Measurements from ENCODE around the gene ANKRA2.
A peak's percentile ranks its signal among the peaks of the same experiment; 100 is the strongest.

ANKRA2 gene

DNA sequence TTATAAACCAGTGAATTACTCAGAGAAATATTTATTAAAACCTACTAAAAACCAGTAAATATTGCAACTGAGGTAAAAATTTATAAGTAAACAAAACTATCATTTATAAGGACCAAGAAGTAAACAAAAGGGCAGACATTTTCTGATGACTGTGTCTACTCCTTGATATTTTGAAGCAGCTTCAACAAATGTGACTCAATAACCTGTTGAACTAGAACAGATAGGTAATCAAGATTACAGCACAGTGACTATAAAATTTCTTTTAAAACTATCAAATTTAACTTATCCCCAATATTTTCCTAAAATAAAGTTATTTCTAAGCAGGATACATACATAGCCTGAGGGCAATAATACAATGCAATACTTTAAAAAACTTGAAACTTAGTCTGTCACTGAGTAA lies 12.8 kb downstream of the ANKRA2 start:
- in situ Hi-C loops (cut with HindIII; ENCODE audit: low sequenced_read_pairs) = no loop called here
- H3K4me3 ChIP-seq (ENCODE audit: low read depth, low read length) = no peak overlapping the region
- no peak for TF ChIP-seq CTCF (IDR thresholded peaks at IDR 0.05; ENCODE audit: low read depth, low read length)
- DNase-seq (ENCODE audit: low read depth, low spot score) = no peak

- no peak overlapping the region for H3K4me3 ChIP-seq (ENCODE audit: low read depth, low read length)
- no peak for DNase-seq (ENCODE audit: low read depth, low spot score)
- TF ChIP-seq CTCF (IDR thresholded peaks at IDR 0.05; ENCODE audit: low read depth, low read length) = no peak
- in situ Hi-C loops (cut with HindIII; ENCODE audit: low sequenced_read_pairs) = no loop called here
Observed at GRCh38 chr5:73550016-73550415, 15.4 kb downstream of the ANKRA2 start.

DNA sequence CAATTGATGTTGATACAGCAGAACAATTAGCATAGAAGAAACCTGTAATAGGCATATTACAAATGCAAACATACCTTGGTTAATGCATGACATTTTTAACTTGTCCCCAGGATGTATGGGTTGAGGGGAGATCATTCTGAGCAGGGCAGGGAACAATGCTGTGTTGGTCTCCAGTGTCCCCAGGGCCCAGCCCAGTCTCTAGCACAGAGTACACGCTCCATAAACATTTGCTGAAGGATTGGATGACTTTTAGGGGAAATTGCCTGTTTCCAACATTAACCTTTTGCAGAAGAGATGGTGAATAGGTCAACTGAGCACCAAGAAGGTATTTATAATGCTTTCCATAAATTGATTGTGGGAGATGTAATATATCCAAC lies 20.0 kb downstream of the ANKRA2 start:
- no peak for TF ChIP-seq CTCF (IDR thresholded peaks at IDR 0.05; ENCODE audit: low read depth, low read length)
- DNase-seq (ENCODE audit: low read depth, low spot score) = no peak
- in situ Hi-C loops (cut with HindIII; ENCODE audit: low sequenced_read_pairs) = no loop called here
- no peak overlapping the region for H3K4me3 ChIP-seq (ENCODE audit: low read depth, low read length)

GRCh38 chr5:73544429-73545402 lies 20.7 kb downstream of the ANKRA2 start:
- no peak overlapping the region for H3K4me3 ChIP-seq (ENCODE audit: low read depth, low read length)
- no peak for DNase-seq (ENCODE audit: low read depth, low spot score)
- in situ Hi-C loops (cut with HindIII; ENCODE audit: low sequenced_read_pairs) = no loop called here
- TF ChIP-seq CTCF (IDR thresholded peaks at IDR 0.05; ENCODE audit: low read depth, low read length) = no peak

DNA sequence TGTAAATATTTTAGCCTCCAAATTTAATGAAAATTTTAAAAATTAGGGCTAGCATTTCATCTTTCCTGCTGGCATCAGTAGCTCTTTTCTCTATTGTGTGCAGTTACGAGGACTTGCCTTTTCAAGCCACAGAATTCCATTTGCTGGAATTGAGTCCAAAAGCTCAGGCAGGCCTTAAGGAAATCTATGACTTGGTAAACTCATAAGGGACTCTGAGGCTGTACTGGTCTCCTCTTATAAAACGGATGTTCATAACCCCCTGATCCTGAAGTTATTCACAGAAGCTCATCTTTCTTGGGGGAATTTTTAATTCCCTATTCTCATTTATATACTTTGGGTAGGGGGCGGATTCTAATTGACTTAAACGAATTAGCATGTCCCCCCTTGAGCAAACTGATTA lies 23.4 kb downstream of the ANKRA2 start:
- H3K4me3 ChIP-seq (ENCODE audit: low read depth, low read length) = no peak overlapping the region
- TF ChIP-seq CTCF (IDR thresholded peaks at IDR 0.05; ENCODE audit: low read depth, low read length) = no peak
- DNase-seq (ENCODE audit: low read depth, low spot score) = peak; percentile 52
- in situ Hi-C loops (cut with HindIII; ENCODE audit: low sequenced_read_pairs) = no loop called here

GRCh38 chr5:73540192-73540591 lies 25.2 kb downstream of the ANKRA2 start:
- H3K4me3 ChIP-seq (ENCODE audit: low read depth, low read length) = no peak overlapping the region
- no peak for TF ChIP-seq CTCF (IDR thresholded peaks at IDR 0.05; ENCODE audit: low read depth, low read length)
- in situ Hi-C loops (cut with HindIII; ENCODE audit: low sequenced_read_pairs) = no loop called here
- DNase-seq (ENCODE audit: low read depth, low spot score) = peak; percentile 75
